ENCODE data around the gene FGF11.

The FGF11 gene

DNA sequence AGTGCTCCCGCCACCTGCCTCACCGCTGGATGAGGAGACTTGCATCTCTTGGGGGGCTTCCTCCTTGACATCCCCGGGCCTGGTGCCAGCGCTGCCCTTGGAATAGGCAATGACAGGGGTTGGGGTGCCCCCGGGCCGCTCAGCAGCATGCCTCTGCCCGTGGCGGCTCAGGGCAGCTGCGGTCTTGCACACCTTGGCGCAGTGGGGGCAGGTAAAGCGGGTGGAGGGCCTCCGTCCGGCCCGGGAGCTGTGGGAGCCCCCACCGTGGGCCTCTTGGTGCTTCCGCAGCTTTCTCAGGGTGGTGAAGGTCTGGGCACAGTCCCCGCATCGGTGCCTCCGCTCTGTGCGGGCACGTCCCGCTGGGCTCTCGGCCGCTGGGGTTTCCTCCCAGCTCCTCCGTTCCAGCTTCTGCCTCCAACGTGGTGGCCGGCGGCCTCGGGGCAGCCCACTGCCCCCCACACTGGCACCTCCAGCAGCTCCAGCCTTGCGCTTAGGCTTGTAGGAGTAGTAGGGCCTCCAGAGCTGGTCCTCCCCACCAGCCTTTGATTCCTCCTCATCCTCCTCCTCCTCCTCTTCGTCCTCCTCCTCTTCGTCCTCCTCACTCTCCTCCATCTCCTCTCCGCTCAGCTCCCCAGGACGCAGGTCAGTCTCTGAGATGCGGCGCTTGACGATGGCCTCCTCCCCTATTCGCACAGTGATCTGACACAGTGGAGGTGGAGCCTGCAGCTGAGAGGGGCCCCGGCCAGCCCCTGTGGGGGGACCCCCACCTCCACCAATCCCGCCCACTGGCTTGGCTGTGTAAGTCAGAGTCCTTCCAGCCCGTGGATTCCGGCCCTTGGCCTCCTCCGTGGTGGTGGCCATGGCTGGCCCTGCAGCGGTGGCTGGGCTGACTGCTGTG is 23.4 kb downstream of the FGF11 start:
- Histone ChIP-seq H3K4me3 (replicated peaks; ENCODE audit: insufficient read depth, low read length) (no peak overlapping the region), H3K27me3 (ENCODE audit: insufficient read depth, poor library complexity, severe bottlenecking) (no peaks in the 10 kb centered on the region), H3K27ac (replicated peaks) (no peak overlapping the region)
- TF ChIP-seq GABPA (IDR thresholded peaks at IDR 0.05; ENCODE audit: low read depth) (no peak), SPI1 (IDR thresholded peaks at IDR 0.05; ENCODE audit: borderline replicate concordance, low read depth) (no peak), POLR2AphosphoS5 (IDR thresholded peaks at IDR 0.05; ENCODE audit: low read depth) (no peak)
- TF ChIP-seq, protein P1, sequence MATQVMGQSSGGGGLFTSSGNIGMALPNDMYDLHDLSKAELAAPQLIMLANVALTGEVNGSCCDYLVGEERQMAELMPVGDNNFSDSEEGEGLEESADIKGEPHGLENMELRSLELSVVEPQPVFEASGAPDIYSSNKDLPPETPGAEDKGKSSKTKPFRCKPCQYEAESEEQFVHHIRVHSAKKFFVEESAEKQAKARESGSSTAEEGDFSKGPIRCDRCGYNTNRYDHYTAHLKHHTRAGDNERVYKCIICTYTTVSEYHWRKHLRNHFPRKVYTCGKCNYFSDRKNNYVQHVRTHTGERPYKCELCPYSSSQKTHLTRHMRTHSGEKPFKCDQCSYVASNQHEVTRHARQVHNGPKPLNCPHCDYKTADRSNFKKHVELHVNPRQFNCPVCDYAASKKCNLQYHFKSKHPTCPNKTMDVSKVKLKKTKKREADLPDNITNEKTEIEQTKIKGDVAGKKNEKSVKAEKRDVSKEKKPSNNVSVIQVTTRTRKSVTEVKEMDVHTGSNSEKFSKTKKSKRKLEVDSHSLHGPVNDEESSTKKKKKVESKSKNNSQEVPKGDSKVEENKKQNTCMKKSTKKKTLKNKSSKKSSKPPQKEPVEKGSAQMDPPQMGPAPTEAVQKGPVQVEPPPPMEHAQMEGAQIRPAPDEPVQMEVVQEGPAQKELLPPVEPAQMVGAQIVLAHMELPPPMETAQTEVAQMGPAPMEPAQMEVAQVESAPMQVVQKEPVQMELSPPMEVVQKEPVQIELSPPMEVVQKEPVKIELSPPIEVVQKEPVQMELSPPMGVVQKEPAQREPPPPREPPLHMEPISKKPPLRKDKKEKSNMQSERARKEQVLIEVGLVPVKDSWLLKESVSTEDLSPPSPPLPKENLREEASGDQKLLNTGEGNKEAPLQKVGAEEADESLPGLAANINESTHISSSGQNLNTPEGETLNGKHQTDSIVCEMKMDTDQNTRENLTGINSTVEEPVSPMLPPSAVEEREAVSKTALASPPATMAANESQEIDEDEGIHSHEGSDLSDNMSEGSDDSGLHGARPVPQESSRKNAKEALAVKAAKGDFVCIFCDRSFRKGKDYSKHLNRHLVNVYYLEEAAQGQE (IDR thresholded peaks at IDR 0.05; ENCODE audit: insufficient replicate concordance, low read depth), result no peak
- DNase-seq (ENCODE audit: low read depth in 1 of 2, low spot score in 1 of 2), result no peak

DNA sequence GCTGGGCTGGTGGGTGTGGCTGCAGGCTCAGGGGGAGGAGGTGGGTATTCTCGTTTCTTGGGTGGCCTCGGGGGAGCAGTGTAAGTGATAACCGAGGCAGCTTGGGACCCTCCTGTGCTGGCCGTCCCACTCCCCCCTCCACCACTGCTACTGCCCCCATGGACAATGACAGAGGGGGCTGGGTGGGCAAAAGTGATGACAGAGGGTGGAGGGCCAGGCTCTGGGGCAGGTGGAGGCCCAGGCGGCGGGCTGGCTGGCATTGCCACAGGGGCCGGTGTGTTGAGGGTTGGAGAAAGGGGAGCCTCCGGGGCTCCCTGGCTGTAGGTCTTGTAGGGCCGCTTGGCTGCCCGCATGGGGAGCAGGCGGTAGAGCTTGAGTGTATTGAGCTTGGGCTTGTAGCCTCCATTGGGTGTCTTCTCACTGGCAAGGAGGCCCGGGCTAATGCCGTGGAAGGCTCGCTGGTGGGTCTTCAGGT is 24.1 kb downstream of the FGF11 start:
- Histone ChIP-seq H3K27me3 (ENCODE audit: insufficient read depth, poor library complexity, severe bottlenecking) (no peaks in the 10 kb centered on the region), H3K4me3 (replicated peaks; ENCODE audit: insufficient read depth, low read length) (no peak overlapping the region), H3K27ac (replicated peaks) (no peak overlapping the region)
- DNase-seq (ENCODE audit: low read depth in 1 of 2, low spot score in 1 of 2), result no peak
- no peak for TF ChIP-seq GABPA (IDR thresholded peaks at IDR 0.05; ENCODE audit: low read depth)
- no peak for TF ChIP-seq POLR2AphosphoS5 (IDR thresholded peaks at IDR 0.05; ENCODE audit: low read depth)
- TF ChIP-seq, protein P1 (IDR thresholded peaks at IDR 0.05; ENCODE audit: insufficient replicate concordance, low read depth), result no peak
- TF ChIP-seq, protein P2, sequence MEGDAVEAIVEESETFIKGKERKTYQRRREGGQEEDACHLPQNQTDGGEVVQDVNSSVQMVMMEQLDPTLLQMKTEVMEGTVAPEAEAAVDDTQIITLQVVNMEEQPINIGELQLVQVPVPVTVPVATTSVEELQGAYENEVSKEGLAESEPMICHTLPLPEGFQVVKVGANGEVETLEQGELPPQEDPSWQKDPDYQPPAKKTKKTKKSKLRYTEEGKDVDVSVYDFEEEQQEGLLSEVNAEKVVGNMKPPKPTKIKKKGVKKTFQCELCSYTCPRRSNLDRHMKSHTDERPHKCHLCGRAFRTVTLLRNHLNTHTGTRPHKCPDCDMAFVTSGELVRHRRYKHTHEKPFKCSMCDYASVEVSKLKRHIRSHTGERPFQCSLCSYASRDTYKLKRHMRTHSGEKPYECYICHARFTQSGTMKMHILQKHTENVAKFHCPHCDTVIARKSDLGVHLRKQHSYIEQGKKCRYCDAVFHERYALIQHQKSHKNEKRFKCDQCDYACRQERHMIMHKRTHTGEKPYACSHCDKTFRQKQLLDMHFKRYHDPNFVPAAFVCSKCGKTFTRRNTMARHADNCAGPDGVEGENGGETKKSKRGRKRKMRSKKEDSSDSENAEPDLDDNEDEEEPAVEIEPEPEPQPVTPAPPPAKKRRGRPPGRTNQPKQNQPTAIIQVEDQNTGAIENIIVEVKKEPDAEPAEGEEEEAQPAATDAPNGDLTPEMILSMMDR (IDR thresholded peaks at IDR 0.05; ENCODE audit: insufficient read depth, low read length), result no peak
- TF ChIP-seq SPI1 (IDR thresholded peaks at IDR 0.05; ENCODE audit: borderline replicate concordance, low read depth), result no peak

DNA sequence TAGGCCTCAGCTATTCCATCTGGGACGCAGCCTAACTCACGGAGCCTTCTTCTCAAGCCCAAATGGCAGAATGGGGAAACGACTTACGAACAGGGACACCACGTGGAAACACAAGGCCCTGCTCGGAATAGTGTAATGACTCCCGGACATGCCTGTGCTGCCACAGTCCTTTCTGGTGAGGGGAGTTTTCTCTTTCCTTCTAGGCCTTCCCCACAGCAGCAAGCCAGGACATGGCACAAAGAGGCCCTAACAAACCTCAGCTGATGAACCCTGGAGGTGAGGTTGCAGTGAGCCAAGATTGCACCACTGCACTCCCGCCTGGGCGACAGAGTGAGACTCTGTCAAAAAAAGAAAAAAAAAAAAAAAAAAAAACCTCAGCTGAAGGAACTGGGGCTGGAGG is 24.8 kb downstream of the FGF11 start:
- H3K27ac ChIP-seq (replicated peaks), result no peak overlapping the region

More for the DNA sequence above, 24.8 kb downstream of the FGF11 start:
- H3K27me3 ChIP-seq (ENCODE audit: insufficient read depth, poor library complexity, severe bottlenecking), result no peaks in the 10 kb centered on the region
- no peak overlapping the region for H3K4me3 ChIP-seq (replicated peaks; ENCODE audit: insufficient read depth, low read length)
- no peak for DNase-seq (ENCODE audit: low read depth in 1 of 2, low spot score in 1 of 2)
- TF ChIP-seq SPI1 (IDR thresholded peaks at IDR 0.05; ENCODE audit: borderline replicate concordance, low read depth) (no peak), POLR2AphosphoS5 (IDR thresholded peaks at IDR 0.05; ENCODE audit: low read depth) (no peak), GABPA (IDR thresholded peaks at IDR 0.05; ENCODE audit: low read depth) (no peak)
- TF ChIP-seq, protein P2 (IDR thresholded peaks at IDR 0.05; ENCODE audit: insufficient read depth, low read length), result no peak
- TF ChIP-seq, protein P1 (IDR thresholded peaks at IDR 0.05; ENCODE audit: insufficient replicate concordance, low read depth), result no peak

Data from HL-60 (cell line).